Amygdala (tissue), 56 donors: Measurements from ENCODE around the gene HOXB5.

Experiments used
- DNase-seq, 56 donors: peaks; one replicate each; lab custom pipeline; 2025; lab: John Stamatoyannopoulos, UW

HOXB5 gene

GRCh38 chr17:48617471-48618255 is 24.1 kb upstream of the HOXB5 start:
- no peak for DNase-seq

- no peak for DNase-seq
Measured at GRCh38 chr17:48616717-48617470, 23.3 kb upstream of the HOXB5 start.

GRCh38 chr17:48615963-48616716 is 22.6 kb upstream of the HOXB5 start:
- no peak for DNase-seq

GRCh38 chr17:48615047-48615962 is 21.7 kb upstream of the HOXB5 start, which contains the start of gene HOXB8:
TSS of gene HOXB8 (minus strand) at chr17:48615292. CDS start at chr17:48614704, 588 bp downstream.
- DNase-seq, result no peak

- DNase-seq, result no peak
Measured at GRCh38 chr17:48613862-48614694, 20.5 kb upstream of the HOXB5 start.

- no peak for DNase-seq
Measured at GRCh38 chr17:48612854-48613691, 19.5 kb upstream of the HOXB5 start.

GRCh38 chr17:48612456-48612853 is 18.9 kb upstream of the HOXB5 start:
- no peak for DNase-seq

GRCh38 chr17:48611681-48612455 is 18.3 kb upstream of the HOXB5 start:
- DNase-seq, result no peak

- DNase-seq, result no peak
Measured at GRCh38 chr17:48611213-48611612, 17.6 kb upstream of the HOXB5 start.

GRCh38 chr17:48610282-48611211 is 17.0 kb upstream of the HOXB5 start, which contains the start of gene HOXB7:
TSS of gene HOXB7 (minus strand) at chr17:48611017. CDS start at chr17:48610918, 99 bp downstream.
- peak in 4 of 56 donors; percentile 2 to 33 (median 20) for DNase-seq

GRCh38 chr17:48609759-48610281 is 16.2 kb upstream of the HOXB5 start:
- no peak for DNase-seq

- no peak for DNase-seq
Measured at GRCh38 chr17:48609033-48609432, 15.5 kb upstream of the HOXB5 start.

GRCh38 chr17:48608494-48608834 is 14.9 kb upstream of the HOXB5 start:
- DNase-seq, result no peak

- no peak for DNase-seq
Measured at GRCh38 chr17:48606892-48607614, 13.5 kb upstream of the HOXB5 start.
